Liver (tissue), 3 donors: ENCODE data around the gene PACS1.
A peak's percentile ranks its signal among the peaks of the same experiment; 100 is the strongest.

Experiments
- CTCF ChIP-seq: fragments of 150-350 bp; IDR thresholded peaks from 2 replicates; pipeline ENCODE4 v1.5.1; 2017; ENCODE audit warnings: improper control_type of control experiment, low read depth, low read length; ENCODE audit not compliant: missing input control
- EGR1 ChIP-seq, 2 donors: IDR thresholded peaks; 2 replicates each; pipeline ENCODE4 v1.6.1; 2016 to 2018; ENCODE audit warnings: antibody characterized with exemption in 2 of 2, low read depth in 2 of 2
- HNF4G ChIP-seq: IDR thresholded peaks from 2 replicates; pipeline ENCODE4 v1.6.1; 2016; ENCODE audit warnings: antibody characterized with exemption
- JUND ChIP-seq, 2 donors: IDR thresholded peaks; 2 replicates each; pipeline ENCODE4 v1.6.1; 2016; ENCODE audit warnings: antibody characterized with exemption in 2 of 2
- RAD21 ChIP-seq, 2 donors: IDR thresholded peaks; 2 replicates each; pipeline ENCODE4 v1.6.1; 2016; ENCODE audit warnings: antibody characterized with exemption in 2 of 2, mild to moderate bottlenecking in 2 of 2
- RXRA ChIP-seq, 2 donors: IDR thresholded peaks; 2 replicates each; pipeline ENCODE4 v1.6.1; 2017 to 2018; ENCODE audit warnings: antibody characterized with exemption in 2 of 2, mild to moderate bottlenecking in 1 of 2
- TAF1 ChIP-seq: conservative IDR thresholded peaks from 2 replicates; pipeline ENCODE4 v1.6.1; 2016; ENCODE audit warnings: antibody characterized with exemption, mild to moderate bottlenecking
- TF ChIP-seq, protein P1 (sequence below): IDR thresholded peaks from 2 replicates; pipeline ENCODE4 v1.6.1; 2016; ENCODE audit warnings: antibody characterized with exemption, mild to moderate bottlenecking
- TF ChIP-seq, protein P2 (sequence below): IDR thresholded peaks from 2 replicates; pipeline ENCODE4 v1.6.1; 2016; ENCODE audit warnings: antibody characterized with exemption
- donor health status: healthy.
- donor health status: healthy.

- TF ChIP-seq CTCF (no peak), TAF1 (no peak), RAD21 (IDR thresholded peaks at IDR 0.05) (no peak), JUND (IDR thresholded peaks at IDR 0.05) (no peak), EGR1 (IDR thresholded peaks at IDR 0.05; ENCODE audit: low read depth in 2 of 2) (no peak), RXRA (IDR thresholded peaks at IDR 0.05) (peak in 1 of 2 donors; percentile 45), HNF4G (no peak)
- TF ChIP-seq, protein P1, sequence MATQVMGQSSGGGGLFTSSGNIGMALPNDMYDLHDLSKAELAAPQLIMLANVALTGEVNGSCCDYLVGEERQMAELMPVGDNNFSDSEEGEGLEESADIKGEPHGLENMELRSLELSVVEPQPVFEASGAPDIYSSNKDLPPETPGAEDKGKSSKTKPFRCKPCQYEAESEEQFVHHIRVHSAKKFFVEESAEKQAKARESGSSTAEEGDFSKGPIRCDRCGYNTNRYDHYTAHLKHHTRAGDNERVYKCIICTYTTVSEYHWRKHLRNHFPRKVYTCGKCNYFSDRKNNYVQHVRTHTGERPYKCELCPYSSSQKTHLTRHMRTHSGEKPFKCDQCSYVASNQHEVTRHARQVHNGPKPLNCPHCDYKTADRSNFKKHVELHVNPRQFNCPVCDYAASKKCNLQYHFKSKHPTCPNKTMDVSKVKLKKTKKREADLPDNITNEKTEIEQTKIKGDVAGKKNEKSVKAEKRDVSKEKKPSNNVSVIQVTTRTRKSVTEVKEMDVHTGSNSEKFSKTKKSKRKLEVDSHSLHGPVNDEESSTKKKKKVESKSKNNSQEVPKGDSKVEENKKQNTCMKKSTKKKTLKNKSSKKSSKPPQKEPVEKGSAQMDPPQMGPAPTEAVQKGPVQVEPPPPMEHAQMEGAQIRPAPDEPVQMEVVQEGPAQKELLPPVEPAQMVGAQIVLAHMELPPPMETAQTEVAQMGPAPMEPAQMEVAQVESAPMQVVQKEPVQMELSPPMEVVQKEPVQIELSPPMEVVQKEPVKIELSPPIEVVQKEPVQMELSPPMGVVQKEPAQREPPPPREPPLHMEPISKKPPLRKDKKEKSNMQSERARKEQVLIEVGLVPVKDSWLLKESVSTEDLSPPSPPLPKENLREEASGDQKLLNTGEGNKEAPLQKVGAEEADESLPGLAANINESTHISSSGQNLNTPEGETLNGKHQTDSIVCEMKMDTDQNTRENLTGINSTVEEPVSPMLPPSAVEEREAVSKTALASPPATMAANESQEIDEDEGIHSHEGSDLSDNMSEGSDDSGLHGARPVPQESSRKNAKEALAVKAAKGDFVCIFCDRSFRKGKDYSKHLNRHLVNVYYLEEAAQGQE = no peak
- TF ChIP-seq, protein P2, sequence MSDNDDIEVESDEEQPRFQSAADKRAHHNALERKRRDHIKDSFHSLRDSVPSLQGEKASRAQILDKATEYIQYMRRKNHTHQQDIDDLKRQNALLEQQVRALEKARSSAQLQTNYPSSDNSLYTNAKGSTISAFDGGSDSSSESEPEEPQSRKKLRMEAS = no peak
Observed at GRCh38 chr11:66287889-66288670, 218.0 kb downstream of the PACS1 start.
